OCI-M2 (cell line): ENCODE results near the gene SLC27A1.
"Not testable (repeated sequence)": the region's sequence is repeated elsewhere in the genome, so short reads cannot be mapped to it uniquely, and the experiment has no call there.

Source experiments
- DNase-seq: peaks from one replicate; lab custom pipeline; 2025; ENCODE audit not compliant: unreplicated experiment; lab: John Stamatoyannopoulos, UW

Gene SLC27A1

DNA sequence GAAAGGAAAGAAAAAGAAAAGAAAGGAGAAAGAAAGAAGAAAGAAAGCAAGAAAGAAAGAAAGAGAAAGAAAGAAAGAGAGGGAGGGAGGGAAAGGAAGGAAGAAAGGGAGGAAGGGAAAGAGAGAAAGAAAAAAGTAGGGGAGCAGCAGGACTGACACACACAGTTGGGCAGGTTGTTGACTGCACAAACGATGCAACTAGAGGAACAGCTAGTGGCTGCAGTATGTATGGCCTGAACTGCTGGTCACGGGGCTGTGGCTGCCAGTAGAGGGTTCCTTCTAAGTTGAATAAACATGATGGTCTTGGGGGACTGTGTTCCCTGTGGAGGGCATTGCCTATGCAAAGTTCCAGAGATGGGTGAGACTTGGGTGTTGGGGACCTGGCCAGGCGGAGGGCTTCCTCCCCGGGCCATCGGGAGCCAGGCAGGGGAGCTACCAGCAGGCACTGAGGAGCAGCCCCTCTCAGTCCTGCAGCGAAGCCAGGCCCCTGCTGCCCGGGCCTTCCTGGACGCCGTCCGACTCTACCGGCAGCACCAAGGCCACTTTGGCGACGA, 68.4 kb downstream of the SLC27A1 start:
- no peak for DNase-seq

DNA sequence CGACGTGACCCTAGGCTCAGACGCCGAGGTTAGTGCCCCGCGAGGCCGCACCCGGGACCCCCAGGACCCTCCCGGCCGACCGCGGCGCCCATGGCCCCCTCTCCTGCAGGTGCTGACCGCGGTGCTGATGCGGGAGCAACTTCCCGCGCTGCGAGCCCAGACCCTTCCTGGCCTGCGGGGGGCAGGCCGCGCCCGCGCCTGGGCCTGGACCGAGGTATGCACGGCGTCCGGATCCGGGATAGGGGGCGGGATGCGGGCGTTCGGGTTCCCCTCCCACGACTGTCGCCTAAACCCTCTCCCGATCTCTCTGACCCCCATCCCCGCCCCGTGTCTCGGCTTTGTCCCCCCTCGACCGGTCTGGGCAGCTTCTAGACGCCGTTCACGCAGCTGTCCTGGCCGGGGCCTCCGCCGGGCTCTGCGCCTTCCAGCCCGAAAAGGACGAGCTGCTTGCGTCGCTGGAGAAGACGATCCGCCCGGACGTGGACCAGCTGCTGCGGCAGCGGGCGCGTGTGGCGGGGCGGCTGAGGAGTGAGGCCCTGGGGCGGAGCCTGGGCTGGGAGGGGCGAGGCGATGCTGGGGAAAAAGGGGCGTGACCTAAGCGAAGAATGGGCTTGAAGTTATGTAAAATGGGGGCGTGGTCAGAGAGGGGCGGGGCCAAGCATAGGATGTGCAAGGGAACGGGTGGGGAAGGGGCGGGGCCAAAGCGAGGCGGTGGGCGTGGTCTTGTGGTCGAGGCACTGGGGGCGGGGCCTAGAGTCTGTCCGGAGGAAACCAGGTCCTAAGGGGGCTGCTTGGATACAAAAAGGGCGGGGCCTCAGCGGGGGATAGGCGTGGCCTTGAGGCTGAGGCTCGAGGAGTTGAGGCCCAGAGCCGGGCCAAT, 69.2 kb downstream of the SLC27A1 start:
- DNase-seq, result peak; percentile 90

DNA sequence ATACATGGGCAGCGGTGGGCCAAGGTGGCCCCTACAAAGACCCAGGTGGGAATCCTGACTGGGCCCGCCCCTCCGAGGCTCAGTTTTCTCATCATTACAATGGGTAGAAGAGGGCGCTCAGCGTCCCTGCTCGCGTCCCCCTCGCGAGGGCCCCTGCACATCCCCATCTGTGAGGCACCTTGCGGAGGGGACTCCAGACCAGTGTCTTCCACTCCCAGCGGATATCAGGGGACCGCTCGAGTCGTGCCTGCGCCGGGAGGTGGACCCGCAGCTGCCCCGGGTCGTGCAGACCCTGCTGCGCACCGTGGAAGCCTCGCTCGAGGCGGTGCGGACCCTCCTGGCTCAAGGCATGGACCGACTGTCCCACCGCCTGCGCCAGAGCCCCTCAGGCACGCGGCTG, 69.8 kb downstream of the SLC27A1 start:
- no peak for DNase-seq

DNA sequence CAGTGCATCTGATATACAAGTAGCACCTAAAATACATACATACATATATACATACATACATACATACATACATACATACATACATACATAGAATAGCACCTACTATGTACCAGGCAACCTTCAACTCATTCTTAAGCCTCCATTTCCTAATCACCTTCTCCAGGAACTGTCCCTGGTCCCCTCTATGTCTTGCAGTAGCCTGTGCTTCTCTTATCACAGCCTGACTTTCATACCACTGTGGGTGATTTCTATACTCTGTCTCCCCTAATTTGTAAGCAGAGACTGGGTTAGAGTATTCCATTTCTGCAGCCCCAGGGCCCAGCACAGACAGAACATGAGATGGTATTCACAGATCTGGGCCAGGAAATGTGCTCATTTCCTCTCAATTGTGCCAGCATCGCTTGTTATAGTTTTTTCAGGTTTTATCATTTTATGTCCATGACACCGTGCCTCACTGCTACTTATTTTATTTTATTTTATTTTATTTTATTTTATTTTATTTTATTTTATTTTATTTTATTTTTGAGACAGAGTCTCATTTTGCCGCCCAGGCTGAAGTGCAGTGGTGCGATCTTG, 70.9 kb downstream of the SLC27A1 start:
- DNase-seq, result no peak

DNA sequence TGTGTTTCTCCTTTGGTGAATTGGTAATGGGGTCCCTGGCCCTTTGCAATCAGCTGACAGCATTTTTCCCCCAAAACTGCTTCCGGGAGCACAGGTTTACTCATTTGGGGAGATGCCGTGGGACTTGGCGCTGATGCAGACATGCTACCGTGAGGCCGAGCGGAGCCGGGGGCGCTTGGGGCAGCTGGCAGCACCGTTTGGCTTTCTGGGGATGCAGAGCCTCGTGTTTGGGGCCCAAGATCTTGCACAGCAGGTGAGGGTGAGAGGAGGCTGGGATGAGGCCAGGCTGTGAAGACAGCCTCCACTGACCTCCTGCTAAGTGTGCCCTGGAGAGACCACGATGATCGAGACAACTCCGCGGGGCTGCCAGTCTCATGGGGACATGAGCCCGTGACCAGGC, 71.7 kb downstream of the SLC27A1 start:
- no peak for DNase-seq

DNA sequence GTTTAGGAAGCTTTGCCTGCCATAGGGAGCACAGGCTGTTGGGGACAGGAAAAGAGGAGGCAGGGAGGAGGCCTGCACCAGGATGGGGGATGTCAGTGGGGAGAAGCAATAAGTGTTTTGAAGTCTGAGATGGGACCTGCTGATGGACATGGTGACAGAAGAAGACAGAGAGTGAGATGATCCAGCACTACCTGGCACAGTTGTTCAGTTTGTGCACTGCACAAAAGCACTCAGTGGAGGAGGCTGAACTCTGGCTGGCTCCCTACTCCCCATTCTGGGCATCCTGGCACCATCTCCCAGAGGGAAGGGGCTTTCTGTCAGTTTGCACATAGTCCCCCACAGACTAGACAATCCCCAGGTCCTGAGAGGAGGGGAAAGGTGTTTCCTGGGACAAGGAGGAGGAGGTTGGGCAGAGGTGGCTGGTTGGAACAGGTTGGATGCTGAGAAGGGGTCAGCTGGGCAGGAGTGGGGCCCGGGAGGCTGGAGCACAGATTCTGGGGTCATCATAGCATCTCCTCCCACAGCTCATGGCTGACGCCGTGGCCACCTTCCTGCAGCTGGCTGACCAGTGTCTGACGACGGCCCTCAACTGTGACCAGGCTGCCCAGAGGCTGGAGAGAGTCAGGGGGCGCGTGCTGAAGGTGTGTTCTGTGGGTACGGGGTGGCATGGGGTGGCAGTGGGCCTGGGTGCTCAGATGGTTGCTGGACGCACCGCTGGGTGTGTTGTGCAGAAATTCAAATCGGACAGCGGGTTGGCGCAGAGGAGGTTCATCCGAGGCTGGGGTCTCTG, 72.7 kb downstream of the SLC27A1 start:
- DNase-seq, result no peak

DNA sequence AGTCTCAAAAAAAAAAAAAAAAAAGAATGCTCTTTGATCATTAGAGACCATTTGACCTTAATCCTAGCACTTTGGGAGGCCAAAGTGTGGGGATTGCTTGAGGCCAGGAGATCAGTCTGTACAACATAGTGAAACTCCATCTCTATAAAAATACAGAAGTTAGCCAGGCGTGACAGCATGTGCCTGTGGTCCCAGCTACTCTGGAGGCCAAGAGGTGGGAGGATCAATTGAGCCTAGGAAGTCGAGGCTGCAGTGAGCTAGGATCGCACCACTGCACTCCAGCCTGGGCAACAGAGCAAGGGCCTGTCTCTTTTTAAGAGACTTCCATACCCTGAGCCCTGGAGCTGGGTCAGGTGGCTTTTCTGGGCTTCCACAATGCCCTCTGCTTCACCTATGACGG, 73.7 kb downstream of the SLC27A1 start:
- DNase-seq, result no peak

DNA sequence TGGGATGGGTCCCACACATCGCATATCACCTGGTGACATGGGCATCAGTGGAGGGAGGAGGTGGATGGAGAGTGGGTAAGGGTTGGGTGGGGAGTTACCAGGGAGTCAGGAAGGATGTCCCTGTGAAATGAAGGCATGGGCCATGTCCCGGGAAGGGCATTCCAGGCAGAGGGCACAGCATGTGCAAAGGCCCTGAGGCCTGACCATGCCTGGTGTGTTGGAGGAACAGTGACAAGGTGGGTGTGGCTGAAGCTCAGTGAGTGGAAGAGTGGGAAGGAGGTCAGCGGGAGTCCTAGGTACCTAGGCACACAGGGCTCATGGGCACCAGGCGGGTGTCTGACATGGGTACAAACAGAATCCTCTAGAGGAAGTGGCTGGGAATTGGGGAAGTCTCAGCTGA, 74.1 kb downstream of the SLC27A1 start:
- DNase-seq, result no peak

DNA sequence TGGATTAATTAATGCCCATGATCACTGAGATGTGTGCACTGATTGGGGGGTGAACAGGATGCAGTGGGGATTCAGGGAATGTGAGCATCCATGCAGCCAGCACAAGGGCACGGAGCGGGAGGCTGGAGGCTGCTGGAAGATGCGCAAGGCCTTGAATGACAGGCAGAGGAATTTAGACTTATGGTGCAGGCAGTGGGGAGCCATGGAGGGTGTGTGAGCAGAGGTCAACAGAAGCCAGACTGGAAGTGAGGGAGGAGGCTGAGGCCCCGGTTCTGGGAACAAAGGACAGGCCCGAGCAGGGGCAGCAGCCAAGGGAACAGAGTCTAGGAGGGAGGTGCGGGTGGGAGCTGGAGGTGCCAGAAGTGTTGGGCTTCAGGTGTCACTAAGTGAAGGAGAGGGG, 77.8 kb downstream of the SLC27A1 start:
- DNase-seq, result no peak

DNA sequence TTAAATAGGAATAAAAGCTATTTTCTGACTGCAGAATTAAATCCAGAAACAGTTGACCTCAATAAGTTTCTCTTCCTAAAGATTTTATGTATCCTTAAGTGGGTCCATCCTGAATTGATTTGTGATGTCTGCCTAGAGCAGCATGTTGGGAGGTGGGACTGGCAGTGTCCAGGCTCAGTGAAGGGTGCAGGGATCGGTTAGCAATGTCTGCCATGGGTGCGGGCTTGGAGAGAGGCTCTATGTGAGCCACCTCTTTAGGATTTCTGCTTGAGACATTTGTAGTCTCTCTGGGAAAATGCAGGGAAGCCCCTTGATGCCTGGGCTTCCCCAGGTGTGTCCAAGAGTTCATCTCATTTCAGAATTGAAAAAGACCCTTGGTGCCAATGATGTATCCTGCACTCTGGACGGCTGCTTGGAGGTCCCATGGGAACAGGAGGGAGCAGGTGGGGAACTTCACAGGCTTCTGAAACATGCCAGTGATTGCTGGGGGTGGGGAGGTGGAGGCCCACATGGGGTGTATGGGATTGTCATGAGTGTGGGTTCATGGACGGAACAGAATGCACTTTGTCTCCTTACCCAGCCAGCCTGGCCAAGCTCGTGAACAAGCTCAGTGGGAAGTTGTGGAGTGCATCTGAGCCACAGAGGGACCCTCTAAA, 78.9 kb downstream of the SLC27A1 start:
- no peak for DNase-seq

DNA sequence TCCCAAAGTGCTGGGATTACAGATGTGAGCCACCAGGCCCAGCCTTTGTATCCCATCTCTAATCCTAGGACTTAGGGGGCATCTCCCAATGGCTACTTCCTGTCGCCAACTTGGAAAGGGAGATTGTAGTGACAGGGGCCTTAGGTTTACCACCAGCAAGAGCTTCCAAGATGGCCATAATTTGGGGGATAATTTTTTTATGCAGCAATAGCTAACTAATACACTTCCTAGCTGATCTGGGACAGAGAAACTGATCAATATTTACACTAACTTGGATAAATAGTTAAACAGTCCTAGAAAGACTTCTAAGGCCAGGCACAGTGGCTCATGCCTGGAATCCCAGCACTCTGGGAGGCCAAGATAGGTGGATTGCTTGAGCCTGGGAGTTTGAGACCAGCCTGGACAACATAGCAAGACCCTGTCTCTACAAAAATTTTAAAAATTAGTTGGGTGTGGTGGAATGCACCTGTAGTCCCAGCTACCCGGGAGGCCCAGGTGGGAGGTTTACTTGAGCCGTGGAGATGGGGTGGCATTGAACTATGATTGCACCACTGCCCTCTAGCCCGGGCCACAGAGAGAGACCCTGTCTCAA, 79.8 kb downstream of the SLC27A1 start:
- no peak for DNase-seq

DNA sequence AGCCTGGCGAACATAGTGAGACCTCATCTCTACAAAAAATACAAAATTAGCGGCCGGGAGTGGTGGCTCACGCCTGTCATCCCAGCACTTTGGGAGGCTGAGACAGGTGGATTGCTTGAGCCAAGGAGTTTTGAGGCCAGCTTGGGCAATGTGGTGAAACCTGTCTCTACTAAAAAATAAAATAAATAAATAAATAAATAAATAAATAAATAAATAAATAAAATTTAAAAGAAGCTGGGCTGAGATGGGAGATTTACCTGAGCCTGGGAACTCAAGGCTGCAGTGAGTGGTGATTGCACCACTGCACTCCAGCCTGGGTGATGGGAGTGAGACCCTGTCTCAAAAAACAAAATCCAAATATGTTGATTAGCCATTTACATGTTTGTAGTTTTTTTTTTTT, 82.4 kb downstream of the SLC27A1 start:
- DNase-seq, result not testable (repeated sequence)

DNA sequence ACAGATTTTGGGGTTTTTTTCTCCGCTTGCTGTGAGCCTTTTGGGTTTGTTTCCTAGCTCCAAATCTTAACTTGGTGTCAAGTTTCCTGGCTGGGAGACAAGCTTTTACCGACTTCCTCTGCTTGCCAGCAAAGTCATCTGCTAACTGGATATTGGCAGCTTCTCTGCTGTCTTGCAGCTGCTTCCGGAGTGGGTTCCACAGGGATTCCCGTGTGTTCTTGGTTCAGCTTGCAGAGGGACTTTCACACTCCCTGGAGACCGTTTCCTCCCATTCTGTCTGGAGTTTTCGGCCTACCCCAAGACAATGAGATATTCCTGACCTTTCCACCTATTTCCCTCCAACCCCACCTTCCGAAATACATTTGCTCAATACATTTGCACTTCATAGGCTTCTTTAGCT, 82.9 kb downstream of the SLC27A1 start:
- DNase-seq, result no peak

DNA sequence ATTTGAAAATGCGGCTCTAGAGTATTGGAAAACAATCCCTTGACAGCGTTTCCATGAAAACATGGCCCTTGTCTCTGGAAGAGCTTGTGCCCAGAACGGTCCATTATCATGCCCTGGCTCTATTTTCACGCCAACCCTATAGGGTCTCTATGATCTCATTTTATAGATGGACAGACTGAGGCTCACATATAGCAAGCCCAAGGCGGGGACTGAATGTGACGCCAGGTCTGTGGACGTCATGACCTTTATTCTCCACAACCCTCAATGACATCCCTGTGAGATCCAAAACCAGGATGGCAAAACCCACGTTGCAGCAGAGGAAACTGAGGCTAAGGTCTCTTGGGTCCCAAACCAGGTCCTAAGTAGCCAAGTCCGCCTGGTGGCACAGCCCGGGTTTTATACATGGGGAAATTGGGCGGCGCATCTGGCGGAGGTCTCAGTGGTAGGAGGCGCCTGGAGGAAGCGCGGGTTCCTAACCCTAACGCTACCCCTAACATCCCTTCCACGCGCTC, 84.7 kb downstream of the SLC27A1 start:
- DNase-seq, result no peak

DNA sequence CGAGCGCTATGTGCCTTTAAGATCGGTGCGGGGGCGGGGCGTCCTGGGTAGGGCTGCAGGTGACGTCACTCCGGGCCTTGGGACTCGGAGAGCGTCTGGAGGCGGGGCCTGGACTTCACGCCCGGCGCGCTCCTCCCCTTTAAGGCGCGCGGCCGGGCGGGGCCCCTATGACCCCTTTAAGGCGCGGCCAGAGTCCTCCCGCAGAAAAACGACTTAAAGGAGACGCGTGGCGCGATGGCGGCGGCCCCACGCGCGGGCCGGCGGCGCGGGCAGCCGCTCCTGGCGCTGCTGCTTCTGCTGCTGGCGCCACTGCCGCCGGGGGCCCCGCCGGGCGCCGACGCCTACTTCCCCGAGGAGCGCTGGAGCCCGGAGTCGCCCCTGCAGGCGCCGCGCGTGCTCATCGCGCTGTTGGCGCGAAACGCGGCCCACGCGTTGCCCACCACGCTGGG, 85.2 kb downstream of the SLC27A1 start, which contains the start of gene COLGALT1:
TSS of gene COLGALT1 (plus strand) at position 170 of the 449 bp plus-strand sequence. CDS start at position 235, 65 bp downstream.
- peak; percentile 84 for DNase-seq
